ENCODE data around the gene PRDM11. TPM values are rescaled to one million over a fixed set of nuclear protein-coding genes. Genes with fewer than 3 reads are reported as not detected.

The PRDM11 gene
- total RNA-seq, 1 donor from 2014 or later: 13.1 TPM

GRCh38 chr11:45224766-45225165 lies 78.3 kb downstream of the PRDM11 start:
- Mint-ChIP-seq H3K4me1 (peaks cover 6% of the 10 kb centered on the region), H3K36me3 (ENCODE audit: low read depth) (peaks cover 35% of the 10 kb centered on the region), H3K27me3 (ENCODE audit: low read depth) (no peaks in the 10 kb centered on the region), H3K9me3 (no peaks in the 10 kb centered on the region), H3K27ac (ENCODE audit: unreplicated experiment) (no peak overlapping the region), H3K4me3 (no peak overlapping the region)
- no peak for TF ChIP-seq CTCF (conservative IDR thresholded peaks at IDR 0.05)
- no peak for DNase-seq (ENCODE audit: low read depth, low spot score)

GRCh38 chr11:45225277-45225676 lies 78.8 kb downstream of the PRDM11 start:
- H3K9me3 Mint-ChIP-seq: no peaks in the 10 kb centered on the region
- no peak for TF ChIP-seq CTCF (conservative IDR thresholded peaks at IDR 0.05)
- no peak for DNase-seq (ENCODE audit: low read depth, low spot score)
- H3K27ac Mint-ChIP-seq (ENCODE audit: unreplicated experiment): no peak overlapping the region
- H3K27me3 Mint-ChIP-seq (ENCODE audit: low read depth): no peaks in the 10 kb centered on the region
- H3K4me1 Mint-ChIP-seq: peaks cover 6% of the 10 kb centered on the region
- no peak overlapping the region for H3K4me3 Mint-ChIP-seq
- H3K36me3 Mint-ChIP-seq (ENCODE audit: low read depth): peaks cover 35% of the 10 kb centered on the region

GRCh38 chr11:45225961-45226871 lies 79.8 kb downstream of the PRDM11 start:
- Mint-ChIP-seq H3K36me3 (ENCODE audit: low read depth) (peaks cover 34% of the 10 kb centered on the region), H3K4me1 (peaks cover 6% of the 10 kb centered on the region), H3K27me3 (ENCODE audit: low read depth) (no peaks in the 10 kb centered on the region), H3K4me3 (no peak overlapping the region), H3K27ac (ENCODE audit: unreplicated experiment) (peak overlapping the region; percentile 67), H3K9me3 (no peaks in the 10 kb centered on the region)
- DNase-seq (ENCODE audit: low read depth, low spot score): no peak
- no peak for TF ChIP-seq CTCF (conservative IDR thresholded peaks at IDR 0.05)

- H3K27ac Mint-ChIP-seq (ENCODE audit: unreplicated experiment): no peak overlapping the region
- peaks cover 6% of the 10 kb centered on the region for H3K4me1 Mint-ChIP-seq
- H3K36me3 Mint-ChIP-seq (ENCODE audit: low read depth): peaks cover 30% of the 10 kb centered on the region
- H3K9me3 Mint-ChIP-seq: no peaks in the 10 kb centered on the region
- no peak for DNase-seq (ENCODE audit: low read depth, low spot score)
- H3K27me3 Mint-ChIP-seq (ENCODE audit: low read depth): no peaks in the 10 kb centered on the region
- no peak for TF ChIP-seq CTCF (conservative IDR thresholded peaks at IDR 0.05)
- H3K4me3 Mint-ChIP-seq: no peak overlapping the region
Observed at GRCh38 chr11:45226901-45227300, 80.5 kb downstream of the PRDM11 start.

GRCh38 chr11:45227836-45228235 lies 81.4 kb downstream of the PRDM11 start:
- Mint-ChIP-seq H3K36me3 (ENCODE audit: low read depth) (peaks cover 28% of the 10 kb centered on the region), H3K4me1 (peaks cover 6% of the 10 kb centered on the region), H3K27ac (ENCODE audit: unreplicated experiment) (no peak overlapping the region), H3K9me3 (no peaks in the 10 kb centered on the region), H3K4me3 (no peak overlapping the region), H3K27me3 (ENCODE audit: low read depth) (no peaks in the 10 kb centered on the region)
- no peak for TF ChIP-seq CTCF (conservative IDR thresholded peaks at IDR 0.05)
- DNase-seq (ENCODE audit: low read depth, low spot score): no peak

Measured in neural crest cell (in vitro differentiated cells).